NCI-H82 treated with DMSO at 0.1 percent for 48 hours (cell line): ENCODE data around the gene ZNF133.

Experiments used
- DNase-seq: peaks from one replicate; lab custom pipeline; 2025; ENCODE audit not compliant: unreplicated experiment; lab: John Stamatoyannopoulos, UW

Gene ZNF133

GRCh38 chr20:18360635-18361034 is 72.3 kb downstream of the ZNF133 start:
- no peak for DNase-seq

GRCh38 chr20:18361678-18362077 is 73.4 kb downstream of the ZNF133 start:
- peak; percentile 78 for DNase-seq

- DNase-seq: no peak
These were observed 74.6 kb downstream of the ZNF133 start for GRCh38 chr20:18362916-18363315.

GRCh38 chr20:18363708-18364107 is 75.4 kb downstream of the ZNF133 start:
- DNase-seq: peak; percentile 45

GRCh38 chr20:18364768-18365167 is 76.4 kb downstream of the ZNF133 start:
- DNase-seq: no peak
